NCI-H510A (cell line): ENCODE data around the gene ABCC8.

Experiments used
- DNase-seq: peaks from one replicate; lab custom pipeline; 2025; lab: John Stamatoyannopoulos, UW

Gene ABCC8

DNA sequence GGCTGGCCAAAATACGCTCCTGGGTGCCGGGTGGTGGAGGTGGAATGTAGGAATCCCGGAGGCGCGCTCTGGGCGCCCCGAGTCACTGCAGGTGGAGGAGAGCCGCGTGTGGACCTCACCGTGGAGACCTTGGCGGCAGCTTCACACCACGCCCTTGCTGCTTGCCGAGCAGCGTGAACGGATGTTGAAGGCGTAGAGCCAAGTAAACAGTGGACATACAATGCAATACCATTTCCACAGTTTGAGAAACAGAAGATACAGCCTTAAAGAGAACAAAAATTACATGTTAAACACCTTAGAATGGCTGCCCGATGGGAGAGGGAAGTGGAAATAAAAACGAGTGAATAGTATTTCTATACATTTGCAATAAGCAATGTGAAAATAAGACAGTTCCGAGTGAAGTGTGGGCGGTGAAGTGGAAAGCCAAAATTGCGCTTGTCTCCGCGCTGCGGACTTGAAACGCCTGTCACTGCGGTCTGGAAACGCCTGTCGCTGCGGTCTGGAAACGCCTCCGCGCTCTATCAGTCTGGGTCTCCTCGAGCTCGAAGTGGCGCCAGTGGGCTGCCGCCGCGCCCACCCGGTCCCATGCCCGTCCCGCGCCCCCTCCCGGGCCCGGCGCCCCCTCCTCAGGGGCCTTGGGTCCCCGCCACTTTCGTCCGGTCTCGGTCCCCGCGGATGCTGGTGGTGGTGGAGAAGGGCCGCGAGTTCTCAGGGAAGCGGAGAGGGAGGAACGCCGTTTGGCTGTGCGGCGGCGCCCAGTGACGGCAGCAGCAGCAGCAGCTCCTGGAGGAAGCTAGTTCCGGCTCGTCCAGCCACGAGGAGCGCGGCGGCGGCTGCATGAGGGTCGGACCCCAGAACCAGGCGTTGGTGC is 123.5 kb downstream of the ABCC8 start:
- DNase-seq = peak; percentile 64

DNA sequence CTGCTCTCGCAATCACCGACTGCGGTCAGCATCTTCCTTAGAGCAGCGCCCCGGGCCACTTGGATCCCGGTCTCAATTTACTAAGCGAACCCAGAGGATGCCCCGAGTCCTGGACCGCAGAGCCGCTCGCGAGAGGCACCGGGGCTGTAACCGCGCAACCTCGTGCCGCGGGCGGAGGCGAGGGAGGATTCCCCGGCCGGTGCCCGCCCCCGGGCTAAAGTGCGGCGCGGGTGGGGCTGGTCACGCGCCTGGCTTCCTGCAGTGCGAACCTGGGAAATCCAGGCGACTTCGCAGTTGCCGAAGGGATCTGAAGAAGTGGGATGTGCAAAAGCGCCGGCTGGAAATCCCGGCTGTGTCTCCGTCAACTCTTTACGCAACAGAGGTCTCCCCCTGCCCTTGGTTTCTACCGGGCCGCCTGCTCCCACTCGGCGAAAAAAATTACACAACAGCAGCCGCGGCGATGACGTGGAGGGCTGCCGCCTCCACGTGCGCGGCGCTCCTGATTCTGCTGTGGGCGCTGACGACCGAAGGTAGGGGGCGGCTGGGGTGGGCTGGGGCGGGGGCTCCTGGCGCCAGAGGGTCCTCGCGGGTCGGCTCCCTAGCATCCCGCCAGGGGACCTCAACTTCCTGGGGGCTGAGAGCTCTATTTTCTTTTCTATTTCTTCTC is 125.0 kb downstream of the ABCC8 start, which contains the start of gene NCR3LG1:
TSS of gene NCR3LG1 (plus strand) at position 291 of the 667 bp plus-strand sequence. CDS start at position 461, 170 bp downstream.
- no peak for DNase-seq

DNA sequence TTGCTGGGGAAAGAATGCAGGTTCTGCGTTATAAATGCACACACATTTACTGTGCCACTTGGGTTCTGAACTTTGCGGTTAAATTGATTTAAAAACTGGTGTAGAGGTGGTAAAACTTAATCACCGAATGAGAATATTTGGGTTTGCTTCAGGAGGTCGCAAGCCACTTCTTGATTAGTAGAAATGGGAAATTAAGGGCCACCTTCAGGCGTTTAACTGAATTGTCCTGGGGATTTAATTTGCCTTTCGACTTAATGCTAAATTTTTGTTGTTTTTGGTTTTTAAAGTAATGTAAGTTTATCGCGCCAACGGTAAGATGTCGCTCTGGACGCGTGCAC is 125.5 kb downstream of the ABCC8 start:
- DNase-seq = no peak

DNA sequence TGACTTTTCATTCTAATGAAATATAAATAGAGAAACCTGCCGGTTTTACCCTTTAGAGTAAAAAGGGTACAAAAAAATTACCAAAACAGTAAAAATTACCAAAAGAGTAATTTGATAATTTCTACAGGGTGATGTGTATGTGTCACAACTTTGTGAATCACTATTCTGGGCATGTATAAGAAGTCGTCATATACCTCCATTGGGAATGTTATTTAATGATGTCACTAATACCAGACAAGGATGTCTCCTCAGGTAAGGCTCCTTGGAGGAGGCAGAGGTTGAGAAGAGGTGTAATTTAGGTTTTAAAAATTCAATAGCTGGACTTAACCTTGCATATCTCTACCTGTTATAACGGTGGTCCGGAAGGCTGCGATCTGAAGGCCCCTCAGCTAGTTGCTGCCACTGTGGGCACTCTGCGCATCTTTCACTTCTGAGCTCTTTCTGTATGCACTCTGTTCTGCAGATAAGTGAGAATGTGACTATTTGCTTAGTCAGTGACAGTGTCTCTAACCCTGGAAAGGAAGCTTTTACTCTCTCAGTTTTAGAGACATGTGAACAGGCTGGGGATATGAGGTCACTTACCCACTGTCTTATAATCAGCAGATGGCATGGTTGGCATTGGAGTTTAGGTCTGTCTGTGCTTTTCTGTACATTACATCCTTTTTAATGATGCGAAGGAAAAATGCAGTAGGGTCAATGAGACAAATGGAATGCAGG is 126.0 kb downstream of the ABCC8 start:
- no peak for DNase-seq

DNA sequence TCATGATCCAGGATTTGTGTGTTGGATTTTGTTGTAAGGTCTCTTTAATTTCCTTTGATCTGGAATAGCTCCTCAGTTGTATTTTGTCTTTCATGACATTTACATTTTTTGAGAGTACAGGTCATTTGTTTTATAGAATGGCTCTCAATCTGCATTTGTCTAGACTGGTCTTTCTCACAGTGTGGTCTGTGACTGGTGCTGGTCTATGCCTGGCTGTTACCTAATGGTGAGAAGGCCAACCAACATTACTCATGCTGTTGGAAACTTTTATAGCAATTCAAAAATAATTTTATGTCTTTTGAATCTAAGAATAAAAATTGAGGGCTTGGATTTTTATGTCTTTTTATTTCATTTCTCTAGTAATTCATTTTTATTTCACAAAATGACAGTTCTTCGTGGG is 129.0 kb downstream of the ABCC8 start:
- DNase-seq = no peak

DNA sequence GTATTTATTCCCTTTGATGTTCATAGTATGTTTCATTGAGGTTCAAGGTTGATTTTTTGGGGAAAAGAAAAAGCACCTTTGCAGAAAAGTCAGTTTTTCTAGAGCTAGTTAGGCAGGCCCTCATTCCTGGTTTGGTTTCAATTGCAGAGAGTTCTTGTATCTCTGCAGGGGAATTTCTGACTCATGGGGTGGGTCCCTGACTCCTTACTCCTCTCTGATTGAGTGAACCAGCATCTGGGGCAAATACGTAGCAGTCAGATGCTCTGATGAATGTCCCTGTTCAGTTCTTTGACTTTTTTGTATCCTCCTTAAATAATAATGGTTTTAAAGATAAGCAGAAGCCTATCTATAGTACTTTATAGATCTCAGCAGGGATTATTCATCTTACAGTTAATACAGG is 132.7 kb downstream of the ABCC8 start:
- DNase-seq = no peak

DNA sequence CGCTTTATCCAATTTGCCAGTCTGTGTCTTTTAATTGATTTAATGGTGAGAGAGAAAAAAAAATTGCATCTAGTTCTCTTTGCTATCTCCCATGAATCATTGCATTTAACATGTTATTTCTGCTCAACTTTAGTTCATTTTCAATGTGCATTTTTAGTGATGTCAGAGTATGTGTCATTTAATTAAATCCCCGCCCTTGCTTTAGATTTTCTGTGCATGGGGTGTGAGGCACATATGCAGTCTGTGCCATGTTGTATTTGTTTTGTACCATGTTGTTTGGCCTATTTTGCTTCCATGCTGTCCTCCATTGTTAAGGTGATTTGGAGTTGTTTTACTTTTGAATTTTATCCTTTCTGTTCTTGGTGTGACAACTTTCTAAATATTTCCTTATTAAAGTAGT is 133.4 kb downstream of the ABCC8 start:
- DNase-seq = no peak
